K562 treated with DMSO at 1 percent for 4 hours (cell line): Measurements from ENCODE around the gene CD163. TPM values are rescaled to one million over a fixed set of nuclear protein-coding genes. Genes with fewer than 3 reads are reported as not detected.

ENCODE experiments used
- total RNA-seq: library from RNA; unstranded; fragments of 300-600 nt; gene quantifications from 2 replicates; pipeline ENCODE4 v1.2.3, GENCODE V29; 2022; ENCODE audit not compliant: insufficient read depth

CD163 gene
- not detected in 2 replicates for total RNA-seq

DNA sequence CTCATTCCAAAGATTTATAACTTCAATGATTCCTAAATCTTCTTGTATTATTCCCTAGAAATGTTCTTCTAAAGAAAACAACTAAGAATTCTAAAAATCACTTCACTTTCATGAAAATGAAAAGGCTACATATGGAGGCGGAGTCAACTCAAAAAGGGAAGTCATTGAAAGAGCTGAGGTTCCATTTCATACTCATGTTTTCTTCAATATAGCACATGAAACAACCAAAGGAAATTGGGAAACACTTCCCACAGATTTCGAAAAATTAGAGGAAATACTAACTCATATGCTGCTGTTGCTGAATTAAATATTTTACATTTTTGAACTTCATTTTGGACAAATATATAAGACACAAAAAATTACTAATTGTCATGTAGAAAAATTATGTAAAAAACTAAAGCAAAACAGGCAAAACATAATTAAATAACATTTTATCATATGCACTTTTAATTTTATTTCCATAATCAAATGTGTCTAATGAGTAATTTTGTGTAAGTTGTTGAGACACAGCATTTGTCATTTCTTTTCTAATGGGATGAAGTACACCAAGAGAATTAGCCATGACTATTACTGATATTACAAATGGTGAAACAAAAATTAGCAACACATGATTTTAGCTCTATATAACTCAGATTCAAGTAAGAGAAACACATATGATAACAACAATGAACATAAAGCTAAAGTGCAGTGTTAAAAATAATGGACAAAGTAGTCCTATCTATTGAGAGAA is at the start of gene CD163:
Gene CD163, minus strand, starts transcription at position 92 of the 730 bp plus-strand sequence. Its CDS starts 87 bp downstream, at position 5.

DNA sequence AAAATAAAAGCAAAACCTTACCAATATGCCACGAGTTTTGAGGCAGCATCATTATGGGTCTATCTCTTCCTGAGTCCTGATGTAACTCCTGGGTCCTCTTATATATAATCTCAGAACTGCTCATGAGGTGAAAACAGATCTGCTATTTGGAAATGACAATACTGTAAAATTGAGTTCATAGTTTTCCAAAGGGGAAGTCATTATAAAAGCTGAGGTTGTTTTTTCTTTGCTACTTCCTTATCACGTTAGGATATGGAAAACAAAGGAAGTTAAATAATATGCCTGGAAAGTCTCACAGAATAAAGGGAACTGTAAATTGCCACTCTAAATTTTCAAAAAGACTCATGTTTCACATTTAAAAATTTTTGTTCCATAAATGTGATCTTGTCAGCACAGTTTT is 59.5 kb downstream of the CD163 start, which contains the start of gene CD163L1:
Gene CD163L1, minus strand, starts transcription at position 78 of the 400 bp plus-strand sequence. Its CDS starts 26 bp downstream, at position 52.

Other genes starting within 250 kb of the CD163 start
- not detected in 2 replicates for gene ACSM4, start 199.7 kb downstream of the CD163 start, total RNA-seq
- gene CD163L1, start 59.6 kb downstream of the CD163 start, total RNA-seq = not detected in 2 replicates
- gene APOBEC1, start 162.1 kb upstream of the CD163 start, total RNA-seq = not detected in 2 replicates
- gene GDF3, start 192.0 kb upstream of the CD163 start, total RNA-seq = not detected in 2 replicates
- gene DPPA3, start 207.7 kb upstream of the CD163 start, total RNA-seq = not detected in 2 replicates
- not detected in 2 replicates for gene CLEC4C, start 243.6 kb upstream of the CD163 start, total RNA-seq